Glomerular visceral epithelial cell (primary cell): ENCODE data around the gene COL5A3.
A peak's percentile ranks its signal among the peaks of the same experiment; 100 is the strongest.
"Not testable (repeated sequence)": the region's sequence is repeated elsewhere in the genome, so short reads cannot be mapped to it uniquely, and the experiment has no call there.

ENCODE experiments used
- DNase-seq: peaks from one replicate; pipeline ENCODE4 v3.0.0-alpha.2; 2016; ENCODE audit errors: extremely low spot score

Gene COL5A3

DNA sequence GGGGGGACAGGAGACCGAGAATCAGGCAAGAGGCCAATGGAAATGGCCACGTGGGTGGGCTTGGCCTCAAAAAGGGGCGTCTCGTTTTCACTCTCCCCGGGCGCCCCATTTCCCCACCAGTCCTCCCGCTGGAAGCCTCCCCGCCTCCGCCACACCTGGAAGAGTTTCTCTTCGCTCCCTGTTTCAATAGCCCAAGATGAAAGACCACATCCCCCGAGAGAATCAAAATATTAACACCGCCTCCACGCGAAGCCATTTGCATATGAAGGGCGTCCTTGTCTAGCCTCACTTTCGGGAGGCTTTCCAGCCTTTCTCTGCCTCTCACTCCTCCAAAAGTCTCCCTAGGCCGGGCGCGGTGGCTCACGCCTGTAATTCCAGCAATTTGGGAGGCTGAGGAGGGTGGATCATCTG lies 73.3 kb downstream of the COL5A3 start:
- DNase-seq, result no peak

DNA sequence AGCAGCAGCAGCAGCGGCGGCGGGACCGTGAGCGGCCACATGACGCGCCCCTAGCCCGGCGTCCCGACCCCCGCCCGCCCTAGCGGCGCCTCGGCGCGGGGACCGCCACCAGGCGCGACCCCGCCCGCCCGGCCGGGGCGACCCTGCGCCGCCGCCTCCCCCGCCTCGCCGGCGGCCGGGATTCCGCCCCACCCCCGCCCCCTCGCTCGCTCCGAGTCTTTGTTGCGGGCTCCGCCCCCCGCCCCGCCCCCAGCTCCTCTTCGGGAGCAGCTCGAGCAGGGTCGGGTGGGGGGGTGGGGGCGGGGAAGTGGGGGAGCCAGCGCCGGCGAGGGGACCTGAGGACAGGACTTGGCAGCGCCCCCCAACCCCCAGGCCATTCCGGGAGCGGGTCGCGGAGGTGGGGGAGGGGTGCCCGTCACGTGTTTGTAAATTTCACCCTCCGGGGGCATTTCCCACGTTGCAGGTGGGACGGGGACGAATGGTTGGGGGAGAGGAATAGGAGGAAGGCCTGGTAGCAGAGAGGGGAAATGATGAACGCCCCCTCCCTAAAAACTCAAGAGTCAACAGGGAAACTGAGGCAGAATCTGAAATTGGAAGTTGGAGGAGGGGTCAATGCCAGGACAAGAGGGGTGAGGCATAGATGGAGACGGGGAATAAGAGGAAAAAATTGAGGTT lies 73.8 kb downstream of the COL5A3 start, which contains the start of gene OLFM2:
TSS of gene OLFM2 (minus strand) at position 190 of the 675 bp plus-strand sequence. CDS start at position 41, 149 bp downstream.
- no peak for DNase-seq

DNA sequence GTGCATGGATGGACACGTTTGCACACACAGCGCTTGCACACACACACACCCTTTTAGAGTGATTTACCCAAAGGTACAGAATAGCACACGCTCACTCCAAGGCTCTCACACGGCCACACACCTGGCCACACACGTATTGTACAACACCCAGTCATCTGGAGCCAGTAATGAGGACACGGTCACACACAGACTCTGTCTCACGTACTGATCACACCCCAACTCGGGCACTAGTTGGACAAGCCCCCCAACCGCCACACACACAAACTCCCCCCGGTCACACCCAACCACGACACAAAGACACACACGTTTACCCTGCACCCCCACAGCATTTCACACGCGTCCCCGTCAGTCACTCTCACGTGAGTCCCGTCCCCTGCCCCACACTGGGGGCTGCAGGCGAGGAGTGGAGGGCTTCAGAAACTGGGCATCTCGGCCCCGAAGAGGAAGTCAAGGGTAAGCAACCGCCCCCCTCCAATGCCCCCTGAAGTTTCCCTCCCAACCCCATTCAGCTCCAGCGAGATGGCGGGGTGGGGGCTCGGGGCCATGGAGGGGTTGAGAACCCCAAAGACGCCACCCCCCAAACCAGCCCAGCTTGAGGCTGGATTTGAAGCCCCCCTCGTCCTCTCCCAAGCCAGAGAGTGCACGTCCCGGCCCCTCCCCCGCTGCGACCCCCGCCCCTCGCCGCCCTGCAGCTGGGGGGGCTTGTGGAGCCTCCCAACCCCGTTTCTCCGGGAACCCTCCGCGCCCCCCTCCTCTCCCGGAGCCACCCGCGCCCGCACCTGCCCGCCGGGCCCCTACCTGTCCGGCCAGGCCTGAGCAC lies 74.6 kb downstream of the COL5A3 start:
- DNase-seq, result no peak

DNA sequence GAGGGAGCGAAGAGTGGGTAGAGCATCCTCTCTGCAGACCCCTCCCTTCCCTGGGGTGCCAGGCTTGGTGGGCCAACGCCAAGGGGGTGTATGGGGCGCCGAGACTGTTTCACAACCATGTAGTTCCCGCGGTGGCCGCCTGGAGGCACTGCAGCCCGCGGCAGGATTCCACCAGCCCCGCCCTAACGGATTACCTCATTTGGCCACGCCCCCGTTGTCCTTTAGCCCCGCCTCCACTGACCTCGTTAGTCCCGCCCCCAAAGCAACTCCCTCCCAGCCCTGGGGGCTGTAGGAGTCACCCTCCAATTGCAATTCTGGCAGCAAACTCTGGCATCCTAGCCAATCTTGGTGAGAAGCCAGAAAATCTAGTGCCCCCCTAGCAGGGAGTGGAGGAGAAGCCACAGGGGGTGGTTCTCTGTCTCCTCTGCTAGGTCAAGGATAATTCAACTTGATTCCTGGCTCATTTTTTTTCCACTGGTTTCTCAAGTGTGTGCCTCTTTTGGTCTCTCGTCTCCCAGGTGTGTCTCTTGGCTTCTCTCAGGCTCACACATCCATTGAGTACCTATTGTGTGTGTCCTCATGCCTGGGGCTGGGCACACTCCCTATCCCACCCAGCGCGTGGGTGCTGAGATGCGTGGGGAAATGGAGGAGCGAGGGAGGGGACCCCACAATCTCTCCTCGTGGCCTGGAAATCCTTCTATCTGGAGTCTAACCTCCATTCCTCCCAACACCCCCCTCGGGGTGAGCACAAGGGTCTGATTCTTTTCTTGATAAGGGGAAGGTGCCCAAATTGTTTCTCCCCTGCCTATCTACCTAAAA lies 76.0 kb downstream of the COL5A3 start:
- peak; percentile 60 for DNase-seq

DNA sequence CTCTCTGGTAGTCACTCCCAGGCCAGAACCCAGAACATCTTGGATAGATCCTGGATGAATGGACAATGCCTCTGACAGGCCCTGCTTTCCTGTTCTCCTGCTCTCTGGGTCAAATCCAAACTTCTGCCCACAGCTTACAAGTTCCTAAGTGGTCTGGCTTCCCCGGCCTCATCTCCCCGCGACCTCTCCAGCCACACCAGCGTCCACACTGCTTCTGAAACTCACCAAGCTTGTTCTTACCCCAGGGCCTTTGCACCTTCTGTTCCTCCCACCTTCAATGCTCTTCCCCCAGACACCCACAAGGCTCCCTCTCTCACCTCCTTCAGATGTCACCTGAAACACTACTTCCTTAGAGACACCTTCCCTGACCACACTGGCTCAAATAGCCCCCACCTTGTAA lies 77.5 kb downstream of the COL5A3 start:
- DNase-seq, result no peak

DNA sequence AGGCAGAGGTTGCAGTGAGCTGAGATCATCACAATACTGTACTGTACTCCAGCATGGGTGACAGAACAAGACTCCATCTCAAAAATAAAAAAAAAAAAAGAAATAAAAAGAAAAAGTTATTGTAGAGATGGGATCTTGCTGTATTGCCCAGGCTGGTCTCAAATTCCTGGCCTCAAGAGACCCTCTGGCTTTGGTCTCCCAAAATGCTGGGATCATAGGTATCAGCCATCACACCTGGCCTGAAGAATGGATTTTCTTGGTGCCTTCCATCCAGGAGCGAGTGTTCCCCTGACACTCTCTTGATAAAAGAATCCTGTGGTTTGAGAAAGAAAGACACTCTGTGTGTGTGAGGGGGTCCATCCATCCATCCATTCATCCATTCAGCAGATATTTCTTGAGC lies 78.7 kb downstream of the COL5A3 start:
- no peak for DNase-seq

DNA sequence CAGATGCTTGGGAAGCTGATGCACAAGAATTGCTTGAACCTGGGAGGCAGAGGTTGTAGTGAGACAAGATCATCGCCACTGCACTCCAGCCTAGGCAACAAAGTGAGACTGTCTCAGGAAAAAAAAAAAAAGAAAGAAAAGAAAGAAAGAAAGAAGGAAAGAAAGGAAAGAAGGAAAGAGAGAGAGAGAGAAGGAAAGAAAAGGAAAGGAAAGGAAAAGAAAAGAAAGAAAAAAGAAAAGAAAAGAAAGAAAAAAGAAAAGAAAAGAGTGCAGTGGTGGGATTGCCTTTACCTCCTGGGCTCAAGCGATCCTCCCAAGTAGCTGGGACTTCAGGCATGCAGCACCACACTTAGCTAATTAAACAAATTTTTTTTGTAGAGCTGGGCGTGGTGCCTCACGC lies 86.9 kb downstream of the COL5A3 start:
- no peak for DNase-seq

DNA sequence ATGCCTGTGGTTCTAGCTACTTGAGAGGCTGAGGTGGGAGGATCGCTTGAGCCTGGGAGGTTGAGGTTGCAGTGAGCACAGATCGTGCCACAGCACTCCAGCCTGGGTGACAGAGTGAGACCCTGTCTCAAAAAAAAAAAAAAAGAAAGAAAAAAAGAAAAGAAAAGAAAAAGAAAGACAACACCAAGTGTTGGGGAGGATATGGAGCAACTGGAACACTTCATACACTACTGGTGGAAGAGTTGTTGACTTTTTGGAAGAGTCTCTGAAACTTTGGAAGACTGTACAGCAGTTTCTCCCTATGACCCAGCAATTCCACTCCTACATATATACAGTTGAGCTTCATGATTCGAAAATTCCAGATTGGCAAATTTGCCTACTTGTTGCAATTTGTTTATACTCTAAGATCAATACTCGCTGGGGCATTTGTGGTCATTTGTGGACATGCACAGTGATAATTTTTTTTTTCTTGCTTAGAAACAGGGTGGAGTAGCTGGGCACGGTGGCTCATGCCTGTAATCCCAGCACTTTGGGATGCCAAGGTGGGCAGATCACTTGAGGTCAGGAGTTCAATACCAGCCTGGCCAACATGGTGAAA lies 87.4 kb downstream of the COL5A3 start:
- not testable (repeated sequence) for DNase-seq

DNA sequence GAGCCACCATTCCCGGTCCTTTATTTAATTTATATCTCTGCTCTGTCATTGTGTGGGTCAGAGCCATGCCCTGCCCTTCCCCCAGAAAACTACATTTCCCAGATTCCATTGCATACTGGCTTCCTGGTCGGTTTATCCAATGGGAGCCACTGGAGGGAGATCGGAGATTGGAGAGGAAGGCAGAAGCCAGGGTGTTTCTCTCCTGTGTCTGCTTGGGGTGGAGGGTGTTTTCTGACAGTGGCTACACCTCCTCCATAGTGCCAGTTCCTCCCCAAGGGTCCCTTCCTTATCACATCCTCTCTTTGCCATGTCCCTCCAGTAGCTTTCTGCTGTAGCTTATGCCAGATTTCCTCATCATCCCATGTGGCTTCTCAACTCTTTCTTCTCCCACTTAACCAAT lies 93.0 kb downstream of the COL5A3 start:
- peak; percentile 27 for DNase-seq

DNA sequence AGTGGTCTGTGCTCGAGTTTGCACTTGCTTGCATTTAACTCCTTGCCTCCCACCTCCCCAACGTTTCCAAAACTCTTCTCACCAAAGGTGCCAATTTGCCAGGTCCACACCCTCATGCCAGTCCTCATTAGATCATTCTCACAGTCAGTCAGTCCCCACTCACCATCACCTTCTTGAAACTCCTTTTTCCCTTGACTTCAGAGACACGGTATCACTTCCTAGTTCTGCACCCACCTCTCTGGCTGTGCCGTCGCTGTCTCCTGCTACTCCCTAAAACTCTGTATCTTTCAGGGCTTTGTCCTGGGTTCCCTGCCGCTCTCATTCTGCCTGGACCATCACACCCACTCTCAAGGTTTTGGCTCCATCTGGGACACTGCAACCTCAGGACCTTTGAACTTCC lies 93.6 kb downstream of the COL5A3 start:
- no peak for DNase-seq

DNA sequence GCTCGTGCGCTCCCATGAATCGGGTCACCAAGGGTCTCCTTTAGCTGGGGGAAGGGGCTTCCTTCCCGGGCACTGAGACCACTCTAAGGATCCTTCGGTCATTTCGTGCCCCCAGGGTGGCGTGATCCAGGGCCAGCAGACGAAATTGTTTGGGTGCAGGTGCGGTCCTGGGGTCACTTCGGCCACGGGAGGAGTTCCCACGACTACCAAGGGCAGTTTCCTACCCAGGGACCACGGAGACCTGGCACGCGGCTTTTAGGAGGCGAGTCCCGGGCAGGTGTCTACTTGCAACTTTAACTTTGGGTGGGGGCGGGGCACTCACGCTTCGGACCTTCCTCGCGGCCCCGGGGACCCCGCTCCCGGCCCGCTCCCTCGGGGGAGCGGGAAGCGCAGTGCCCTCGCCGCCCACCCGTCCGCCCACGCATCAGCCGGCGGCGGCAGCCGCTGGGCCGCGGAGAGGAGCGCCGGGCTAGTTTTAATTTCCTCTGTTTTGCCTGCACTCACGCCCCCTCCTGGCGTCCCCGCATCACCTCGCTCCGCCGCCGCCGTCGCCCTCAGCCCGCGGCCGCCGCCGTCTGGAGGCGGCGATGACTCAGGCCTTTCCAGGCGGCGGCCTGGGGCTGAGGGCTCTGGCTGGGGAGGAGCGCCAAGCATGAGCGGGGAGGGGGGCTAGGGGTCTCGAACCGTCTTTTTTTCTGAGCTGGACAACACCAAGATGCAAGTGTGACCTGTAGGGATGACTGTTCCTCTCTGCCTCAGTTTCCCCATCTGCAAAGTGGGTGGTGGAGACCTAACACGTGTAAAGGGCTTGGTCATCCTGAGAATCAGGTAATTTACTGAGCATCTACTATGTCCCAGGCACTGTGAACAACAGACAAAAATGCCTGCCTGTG lies 95.7 kb downstream of the COL5A3 start:
- peak; percentile 78 for DNase-seq

DNA sequence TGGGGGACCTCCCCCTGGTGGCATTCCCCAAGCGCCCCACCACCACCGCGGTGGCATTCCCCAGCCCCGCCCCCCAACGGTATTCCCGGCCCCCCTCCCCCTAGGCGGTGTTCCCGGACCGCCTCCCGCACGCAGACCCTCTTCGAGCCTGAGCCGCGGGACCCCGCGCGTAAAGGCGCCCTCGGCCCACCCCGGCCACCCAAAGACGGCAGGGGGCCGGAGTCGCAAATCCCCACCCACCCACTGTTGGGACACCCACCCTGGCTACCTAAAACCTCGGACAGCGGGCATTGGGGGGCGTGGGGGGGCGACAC lies 96.3 kb downstream of the COL5A3 start:
- DNase-seq, result no peak

DNA sequence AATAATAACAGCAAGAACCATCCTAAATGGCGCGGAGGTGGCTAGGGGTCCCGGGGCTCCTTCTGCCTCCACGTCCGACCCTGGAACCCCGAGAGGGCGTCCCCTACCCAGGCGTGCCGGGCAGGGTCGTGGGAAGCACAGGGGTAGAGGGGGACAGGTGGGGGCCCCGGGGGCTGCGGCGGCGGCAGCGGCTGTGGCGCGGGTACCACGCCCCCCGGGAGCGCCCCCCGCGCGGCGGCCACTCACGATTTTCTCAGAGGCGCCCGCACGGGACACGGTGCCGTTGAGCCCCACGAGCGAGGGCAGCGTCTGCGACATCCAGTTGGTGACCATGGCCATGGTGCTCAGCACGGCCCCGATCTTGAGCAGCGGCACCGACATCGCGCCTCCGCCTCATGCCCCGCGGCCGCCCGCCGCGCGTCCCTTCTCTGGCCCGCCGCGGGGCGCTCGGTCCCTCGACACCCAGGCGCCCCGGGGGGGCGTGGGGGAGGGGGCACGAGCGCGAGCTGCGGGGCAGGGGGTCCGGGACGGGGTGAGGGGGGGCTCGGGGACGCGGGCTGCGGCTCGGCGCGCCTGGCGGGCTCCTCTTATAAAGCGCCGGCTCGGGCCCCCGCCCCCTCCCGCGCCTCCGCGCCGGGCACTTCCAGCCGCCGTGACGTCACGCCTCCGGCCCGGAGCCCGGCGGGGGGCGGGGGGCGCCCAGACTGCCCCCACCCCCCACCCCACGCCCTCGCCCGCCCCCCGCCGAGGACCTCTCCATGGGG lies 96.9 kb downstream of the COL5A3 start:
- no peak for DNase-seq

DNA sequence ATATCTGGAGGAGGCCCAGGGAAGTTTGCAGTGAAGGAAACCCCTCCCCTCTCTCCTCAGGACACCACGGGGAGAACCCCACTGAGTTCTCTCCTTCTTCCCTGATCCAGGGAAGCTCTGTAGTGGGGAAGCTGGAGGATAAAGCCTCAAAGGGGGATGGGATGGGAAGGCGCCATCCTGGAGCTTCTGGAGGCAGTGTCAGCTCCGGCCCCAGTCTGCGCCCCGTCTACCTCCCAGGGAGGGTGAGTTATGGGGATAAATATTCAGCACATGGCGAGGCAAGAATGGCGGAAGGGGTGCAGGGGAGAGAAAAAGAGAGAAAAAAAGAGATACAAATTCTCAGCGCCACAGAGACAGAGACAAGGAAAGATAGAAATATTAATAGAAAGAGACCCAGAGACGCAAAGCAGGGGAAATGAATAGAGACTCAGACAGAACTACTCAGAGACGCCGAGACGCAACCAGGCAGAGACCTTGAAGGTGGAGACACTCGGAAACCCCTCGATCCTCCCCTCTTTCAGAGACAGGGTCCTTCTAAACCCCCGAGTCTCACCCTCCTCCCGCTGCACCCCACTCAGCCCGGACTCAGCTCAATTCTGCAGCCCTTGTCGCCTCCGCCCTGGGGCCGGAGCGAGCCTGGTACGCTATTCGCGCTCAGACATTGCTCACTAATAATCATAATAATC lies 97.6 kb downstream of the COL5A3 start:
- no peak for DNase-seq

DNA sequence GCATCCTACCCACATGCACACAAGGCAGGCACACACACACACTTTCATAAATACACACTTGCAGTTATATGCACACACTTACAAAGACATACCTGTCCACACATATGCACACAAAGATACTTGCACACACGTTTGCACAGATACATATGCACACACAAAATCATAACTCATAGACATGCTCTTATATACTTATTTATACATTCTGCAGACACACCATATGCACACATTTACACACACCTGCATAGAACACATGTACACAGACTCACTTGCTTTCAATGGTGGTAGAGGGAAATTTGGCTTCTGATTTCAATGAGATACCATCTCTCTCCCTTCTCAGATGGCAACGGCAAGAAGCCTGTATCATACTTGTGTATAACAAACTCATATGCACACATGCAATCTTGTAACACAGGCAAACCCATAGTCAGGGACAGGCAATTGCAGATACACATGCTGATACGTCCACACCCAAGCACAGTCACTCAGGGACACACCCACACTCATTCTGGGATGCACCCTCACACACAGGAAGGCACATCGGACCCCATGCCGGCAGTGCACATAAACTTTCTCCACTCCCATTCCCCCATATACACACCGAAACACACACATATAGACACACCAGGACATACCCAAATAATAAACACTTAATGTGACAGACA lies 98.6 kb downstream of the COL5A3 start:
- no peak for DNase-seq

DNA sequence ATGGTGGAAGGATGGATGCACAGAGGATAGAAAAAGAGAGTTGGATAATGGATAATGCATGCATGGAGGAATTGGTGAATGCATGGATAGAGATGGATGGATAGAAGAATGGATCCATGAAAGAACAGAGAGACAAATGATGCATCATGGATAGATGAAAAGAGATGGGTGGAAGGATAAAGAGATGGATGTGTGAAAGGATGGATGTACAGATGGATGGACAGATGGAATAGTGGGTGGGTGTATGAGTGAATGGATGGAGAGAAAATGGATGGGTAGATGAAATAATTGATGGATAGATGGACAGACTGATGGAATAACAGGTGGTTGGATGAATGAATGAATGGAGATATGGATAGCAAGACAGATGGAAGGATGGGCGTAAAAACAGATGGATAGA lies 99.7 kb downstream of the COL5A3 start:
- no peak for DNase-seq
